ENCODE results near the gene TAS2R10.

DNA sequence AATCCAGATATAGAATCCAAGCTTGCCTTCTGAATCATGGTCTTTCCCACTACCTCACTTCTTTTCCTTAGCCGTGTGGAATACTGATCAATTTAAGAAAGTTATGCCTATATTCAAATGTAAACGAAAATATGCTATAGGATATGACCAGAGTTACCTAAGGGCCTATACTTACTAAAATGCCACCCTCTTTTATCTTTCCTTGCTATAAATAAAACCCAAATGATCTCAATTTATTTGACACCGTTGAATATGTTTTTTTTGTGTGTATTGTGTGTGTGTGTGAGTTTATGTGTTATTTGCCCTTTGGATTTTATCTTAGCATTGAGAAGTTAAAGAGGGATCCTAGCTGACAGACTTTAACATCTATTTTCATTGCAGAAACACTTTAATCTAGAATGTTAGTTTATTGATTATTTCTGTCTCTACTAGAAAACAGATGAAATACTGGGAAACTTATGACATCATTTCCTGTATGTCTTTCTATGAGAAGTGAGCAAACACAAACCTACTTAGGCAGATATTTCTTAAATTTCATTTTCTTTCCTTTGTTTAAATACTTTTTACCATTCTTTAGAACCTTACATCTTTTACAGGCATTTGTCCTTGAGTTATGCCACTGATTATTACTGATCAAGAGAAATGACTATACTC, 14.1 kb downstream of the TAS2R10 start:
- TF ChIP-seq, protein P1, sequence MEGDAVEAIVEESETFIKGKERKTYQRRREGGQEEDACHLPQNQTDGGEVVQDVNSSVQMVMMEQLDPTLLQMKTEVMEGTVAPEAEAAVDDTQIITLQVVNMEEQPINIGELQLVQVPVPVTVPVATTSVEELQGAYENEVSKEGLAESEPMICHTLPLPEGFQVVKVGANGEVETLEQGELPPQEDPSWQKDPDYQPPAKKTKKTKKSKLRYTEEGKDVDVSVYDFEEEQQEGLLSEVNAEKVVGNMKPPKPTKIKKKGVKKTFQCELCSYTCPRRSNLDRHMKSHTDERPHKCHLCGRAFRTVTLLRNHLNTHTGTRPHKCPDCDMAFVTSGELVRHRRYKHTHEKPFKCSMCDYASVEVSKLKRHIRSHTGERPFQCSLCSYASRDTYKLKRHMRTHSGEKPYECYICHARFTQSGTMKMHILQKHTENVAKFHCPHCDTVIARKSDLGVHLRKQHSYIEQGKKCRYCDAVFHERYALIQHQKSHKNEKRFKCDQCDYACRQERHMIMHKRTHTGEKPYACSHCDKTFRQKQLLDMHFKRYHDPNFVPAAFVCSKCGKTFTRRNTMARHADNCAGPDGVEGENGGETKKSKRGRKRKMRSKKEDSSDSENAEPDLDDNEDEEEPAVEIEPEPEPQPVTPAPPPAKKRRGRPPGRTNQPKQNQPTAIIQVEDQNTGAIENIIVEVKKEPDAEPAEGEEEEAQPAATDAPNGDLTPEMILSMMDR (conservative IDR thresholded peaks at IDR 0.05) = no peak
- TF ChIP-seq ZFX (IDR thresholded peaks at IDR 0.05) = no peak
